Liver (tissue), 9 donors: ENCODE results near the gene MPC1. TPM values are rescaled to one million over a fixed set of nuclear protein-coding genes. Genes with fewer than 3 reads are reported as not detected.

Source experiments
- DNase-seq: peaks from one replicate; pipeline ENCODE4 v3.0.0-alpha.2; 2017; ENCODE audit warnings: low spot score
- H3K27ac ChIP-seq, 2 donors: one replicate each; pipeline ENCODE4 v1.7.0; 2013; ENCODE audit warnings: inconsistent platforms in 2 of 2, low read length in 2 of 2, control low read depth in 1 of 2, low read depth in 1 of 2, mild to moderate bottlenecking in 1 of 2
- H3K27me3 ChIP-seq, 4 donors: one replicate each; pipeline versions ENCODE4 v1.6.1 to v1.7.0; 2013; ENCODE audit warnings: low read length in 3 of 4, inconsistent platforms in 1 of 4, mild to moderate bottlenecking in 1 of 4, moderate library complexity in 1 of 4; ENCODE audit not compliant: control insufficient read depth in 4 of 4, insufficient read depth in 4 of 4
- H3K36me3 ChIP-seq, 4 donors: one replicate each; pipeline versions ENCODE4 v1.6.1 to v1.7.0; 2013; ENCODE audit warnings: low read length in 3 of 4, mild to moderate bottlenecking in 3 of 4, low read depth in 1 of 4, moderate library complexity in 1 of 4; ENCODE audit not compliant: control insufficient read depth in 4 of 4, insufficient read depth in 3 of 4
- H3K4me1 ChIP-seq, 4 donors: one replicate each; pipeline versions ENCODE4 v1.6.1 to v1.7.0; 2013; ENCODE audit warnings: low read length in 3 of 4, mild to moderate bottlenecking in 3 of 4, moderate library complexity in 1 of 4; ENCODE audit not compliant: control insufficient read depth in 4 of 4, insufficient read depth in 4 of 4
- H3K4me3 ChIP-seq, 3 donors: one replicate each; pipeline versions ENCODE4 v1.6.1 to v1.7.0; 2013; ENCODE audit warnings: low read length in 3 of 3, control low read depth in 1 of 3, low read depth in 1 of 3, mild to moderate bottlenecking in 1 of 3
- H3K9ac ChIP-seq, 2 donors: one replicate each; pipeline ENCODE4 v1.7.0; 2013; ENCODE audit warnings: low read length in 2 of 2, mild to moderate bottlenecking in 2 of 2, moderate library complexity in 2 of 2, control low read depth in 1 of 2, low read depth in 1 of 2
- H3K9me3 ChIP-seq, 4 donors: one replicate each; pipeline versions ENCODE4 v1.6.1 to v1.7.0; 2013; ENCODE audit warnings: low read length in 3 of 4; ENCODE audit not compliant: control insufficient read depth in 4 of 4
- ATF3 ChIP-seq: IDR thresholded peaks from 2 replicates; pipeline ENCODE4 v1.6.1; 2016; ENCODE audit warnings: antibody characterized with exemption
- CTCF ChIP-seq: fragments of 150-350 bp; IDR thresholded peaks from 2 replicates; pipeline ENCODE4 v1.5.1; 2017; ENCODE audit warnings: improper control_type of control experiment, low read depth, low read length; ENCODE audit not compliant: missing input control
- EGR1 ChIP-seq, 2 donors: IDR thresholded peaks; 2 replicates each; pipeline ENCODE4 v1.6.1; 2016 to 2018; ENCODE audit warnings: antibody characterized with exemption in 2 of 2, low read depth in 2 of 2
- FOXA1 ChIP-seq: IDR thresholded peaks from 2 replicates; pipeline ENCODE4 v1.6.1; 2016; ENCODE audit warnings: antibody characterized with exemption
- FOXA2 ChIP-seq: IDR thresholded peaks from 2 replicates; pipeline ENCODE4 v1.6.1; 2016; ENCODE audit warnings: antibody characterized with exemption
- GABPA ChIP-seq, 2 donors: IDR thresholded peaks in 1 of 2; conservative IDR thresholded peaks in 1 of 2; 2 replicates each; pipeline ENCODE4 v1.6.1; 2016; ENCODE audit warnings: antibody characterized with exemption in 2 of 2, mild to moderate bottlenecking in 1 of 2, moderate library complexity in 1 of 2
- HNF4A ChIP-seq, 2 donors: conservative IDR thresholded peaks; 2 replicates each; pipeline ENCODE4 v1.6.1; 2016; ENCODE audit warnings: antibody characterized with exemption in 2 of 2, mild to moderate bottlenecking in 2 of 2
- HNF4G ChIP-seq: IDR thresholded peaks from 2 replicates; pipeline ENCODE4 v1.6.1; 2016; ENCODE audit warnings: antibody characterized with exemption
- JUND ChIP-seq, 2 donors: IDR thresholded peaks; 2 replicates each; pipeline ENCODE4 v1.6.1; 2016; ENCODE audit warnings: antibody characterized with exemption in 2 of 2
- MAX ChIP-seq: IDR thresholded peaks from 2 replicates; pipeline ENCODE4 v1.6.1; 2016; ENCODE audit warnings: antibody characterized with exemption
- NR2F2 ChIP-seq: IDR thresholded peaks from 2 replicates; pipeline ENCODE4 v1.6.1; 2016; ENCODE audit warnings: antibody characterized with exemption
- RAD21 ChIP-seq, 2 donors: IDR thresholded peaks; 2 replicates each; pipeline ENCODE4 v1.6.1; 2016; ENCODE audit warnings: antibody characterized with exemption in 2 of 2, mild to moderate bottlenecking in 2 of 2
- REST ChIP-seq: IDR thresholded peaks from 2 replicates; pipeline ENCODE4 v1.6.1; 2016; ENCODE audit warnings: antibody characterized with exemption, mild to moderate bottlenecking
- RXRA ChIP-seq, 2 donors: IDR thresholded peaks; 2 replicates each; pipeline ENCODE4 v1.6.1; 2017 to 2018; ENCODE audit warnings: antibody characterized with exemption in 2 of 2, mild to moderate bottlenecking in 1 of 2
- SP1 ChIP-seq: IDR thresholded peaks from 2 replicates; pipeline ENCODE4 v1.6.1; 2018; ENCODE audit warnings: antibody characterized with exemption, mild to moderate bottlenecking
- TAF1 ChIP-seq: conservative IDR thresholded peaks from 2 replicates; pipeline ENCODE4 v1.6.1; 2016; ENCODE audit warnings: antibody characterized with exemption, mild to moderate bottlenecking
- YY1 ChIP-seq: IDR thresholded peaks from 2 replicates; pipeline ENCODE4 v1.6.1; 2016; ENCODE audit warnings: antibody characterized with exemption, mild to moderate bottlenecking
- ZBTB33 ChIP-seq: IDR thresholded peaks from 2 replicates; pipeline ENCODE4 v1.6.1; 2016; ENCODE audit warnings: antibody characterized with exemption
- WGBS: extraction: QIAGEN DNeasy Blood & Tissue Kit; methylation state at CpG from one replicate; pipeline ENCODE4 v1.1.7; 2013; 5-methylcytosine and 5-hydroxymethylcytosine counted together
- polyA plus RNA-seq, 2 donors: library from polyadenylated mRNA; stranded (reverse) in 1 of 2; unstranded in 1 of 2; fragments of 200-250 nt in 1 of 2; fragments of >200 nt in 1 of 2; fragmentation: Nextera tagmentation in 1 of 2; extraction: Ambion mirVana in 1 of 2; gene quantifications; one replicate each; pipeline versions ENCODE4 v1.2.1 to v1.2.3, GENCODE V29; 2013 to 2015
- total RNA-seq, 2 donors: library from RNA; depleted of rRNA; stranded (reverse); fragments of >200 nt; gene quantifications; one replicate each; pipeline ENCODE4 v1.2.3, GENCODE V29; 2014
- donor health status: healthy.
- donor health status: healthy.
- donor health status: healthy.
- donor health status: healthy.
- donor health status: healthy.

Gene MPC1
- total and polyA plus RNA-seq, 4 donors: 79.7 to 478 (median 237) TPM

GRCh38 chr6:166333172-166333995, 49.4 kb downstream of the MPC1 start:
- TF ChIP-seq ZBTB33 (no peak), NR2F2 (no peak), JUND (IDR thresholded peaks at IDR 0.05) (no peak), HNF4G (no peak), YY1 (no peak), REST (no peak), GABPA (IDR thresholded peaks at IDR 0.05 in 1 of 2, conservative IDR thresholded peaks at IDR 0.05 in 1 of 2) (no peak), SP1 (no peak), EGR1 (IDR thresholded peaks at IDR 0.05; ENCODE audit: low read depth in 2 of 2) (no peak), TAF1 (no peak), RAD21 (IDR thresholded peaks at IDR 0.05) (no peak), CTCF (no peak), HNF4A (conservative IDR thresholded peaks at IDR 0.05) (no peak), MAX (no peak), RXRA (IDR thresholded peaks at IDR 0.05) (no peak), FOXA2 (no peak), FOXA1 (no peak), ATF3 (no peak)
- no peak overlapping the region for H3K27ac ChIP-seq
- WGBS: 86% methylated on average over 23 of the region's 23 CpGs
- H3K9me3 ChIP-seq: no peaks in the 10 kb centered on the region
- H3K4me3 ChIP-seq: no peak overlapping the region
- no peaks in the 10 kb centered on the region for H3K27me3 ChIP-seq
- no peak overlapping the region for H3K9ac ChIP-seq
- peaks cover 0 to 12% (median 5%) of the 10 kb centered on the region in 4 donors for H3K4me1 ChIP-seq
- H3K36me3 ChIP-seq: peaks cover 0 to 17% (median 14%) of the 10 kb centered on the region in 4 donors
- no peak for DNase-seq
